ENCODE data around the gene PCCA.

The PCCA gene

GRCh38 chr13:100146534-100146933, 57.6 kb downstream of the PCCA start:
- Histone ChIP-seq H3K27me3 (ENCODE audit: low read length) (no peaks in the 10 kb centered on the region), H4K20me1 (ENCODE audit: low read depth, low read length) (no peaks in the 10 kb centered on the region), H3F3A (ENCODE audit: insufficient read depth) (no peaks in the 10 kb centered on the region), H3K27ac (ENCODE audit: low read depth, low read length) (no peak overlapping the region), H3K79me2 (ENCODE audit: insufficient read depth, low read length) (no peaks in the 10 kb centered on the region), H3K9me3 (ENCODE audit: insufficient read depth, low read length) (no peaks in the 10 kb centered on the region; the same call in 1 of the 2 replicates), H3K9ac (ENCODE audit: low read length) (no peak overlapping the region), H2AFZ (ENCODE audit: low read depth, low read length, severe bottlenecking) (no peak overlapping the region), H3K36me3 (ENCODE audit: low read length) (no peaks in the 10 kb centered on the region), H3K4me2 (ENCODE audit: low read depth, low read length, poor library complexity, severe bottlenecking) (no peak overlapping the region), H3K4me3 (ENCODE audit: insufficient read depth, low read length, poor library complexity, severe bottlenecking) (no peak overlapping the region), H3K9me2 (replicated peaks; ENCODE audit: insufficient read depth, low read length) (no peaks in the 10 kb centered on the region)
- no peak for TF ChIP-seq EZH2phosphoT487 (conservative IDR thresholded peaks at IDR 0.05; ENCODE audit: low read length)
- TF ChIP-seq, protein P1, sequence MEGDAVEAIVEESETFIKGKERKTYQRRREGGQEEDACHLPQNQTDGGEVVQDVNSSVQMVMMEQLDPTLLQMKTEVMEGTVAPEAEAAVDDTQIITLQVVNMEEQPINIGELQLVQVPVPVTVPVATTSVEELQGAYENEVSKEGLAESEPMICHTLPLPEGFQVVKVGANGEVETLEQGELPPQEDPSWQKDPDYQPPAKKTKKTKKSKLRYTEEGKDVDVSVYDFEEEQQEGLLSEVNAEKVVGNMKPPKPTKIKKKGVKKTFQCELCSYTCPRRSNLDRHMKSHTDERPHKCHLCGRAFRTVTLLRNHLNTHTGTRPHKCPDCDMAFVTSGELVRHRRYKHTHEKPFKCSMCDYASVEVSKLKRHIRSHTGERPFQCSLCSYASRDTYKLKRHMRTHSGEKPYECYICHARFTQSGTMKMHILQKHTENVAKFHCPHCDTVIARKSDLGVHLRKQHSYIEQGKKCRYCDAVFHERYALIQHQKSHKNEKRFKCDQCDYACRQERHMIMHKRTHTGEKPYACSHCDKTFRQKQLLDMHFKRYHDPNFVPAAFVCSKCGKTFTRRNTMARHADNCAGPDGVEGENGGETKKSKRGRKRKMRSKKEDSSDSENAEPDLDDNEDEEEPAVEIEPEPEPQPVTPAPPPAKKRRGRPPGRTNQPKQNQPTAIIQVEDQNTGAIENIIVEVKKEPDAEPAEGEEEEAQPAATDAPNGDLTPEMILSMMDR (IDR thresholded peaks at IDR 0.05; ENCODE audit: insufficient read depth, low read length, poor library complexity, severe bottlenecking) = no peak

GRCh38 chr13:100147825-100148224, 58.9 kb downstream of the PCCA start:
- Histone ChIP-seq H3K9me2 (replicated peaks; ENCODE audit: insufficient read depth, low read length) (no peaks in the 10 kb centered on the region), H3K36me3 (ENCODE audit: low read length) (no peaks in the 10 kb centered on the region), H3K27ac (ENCODE audit: low read depth, low read length) (no peak overlapping the region), H3K79me2 (ENCODE audit: insufficient read depth, low read length) (no peaks in the 10 kb centered on the region), H3K27me3 (ENCODE audit: low read length) (no peaks in the 10 kb centered on the region), H3K4me3 (ENCODE audit: insufficient read depth, low read length, poor library complexity, severe bottlenecking) (no peak overlapping the region), H4K20me1 (ENCODE audit: low read depth, low read length) (no peaks in the 10 kb centered on the region), H3F3A (ENCODE audit: insufficient read depth) (no peaks in the 10 kb centered on the region), H3K9ac (ENCODE audit: low read length) (no peak overlapping the region), H2AFZ (ENCODE audit: low read depth, low read length, severe bottlenecking) (no peak overlapping the region), H3K4me2 (ENCODE audit: low read depth, low read length, poor library complexity, severe bottlenecking) (no peak overlapping the region), H3K9me3 (ENCODE audit: insufficient read depth, low read length) (no peaks in the 10 kb centered on the region; the same call in 1 of the 2 replicates)
- TF ChIP-seq EZH2phosphoT487 (conservative IDR thresholded peaks at IDR 0.05; ENCODE audit: low read length) = no peak
- TF ChIP-seq, protein P1 (IDR thresholded peaks at IDR 0.05; ENCODE audit: insufficient read depth, low read length, poor library complexity, severe bottlenecking) = no peak

DNA sequence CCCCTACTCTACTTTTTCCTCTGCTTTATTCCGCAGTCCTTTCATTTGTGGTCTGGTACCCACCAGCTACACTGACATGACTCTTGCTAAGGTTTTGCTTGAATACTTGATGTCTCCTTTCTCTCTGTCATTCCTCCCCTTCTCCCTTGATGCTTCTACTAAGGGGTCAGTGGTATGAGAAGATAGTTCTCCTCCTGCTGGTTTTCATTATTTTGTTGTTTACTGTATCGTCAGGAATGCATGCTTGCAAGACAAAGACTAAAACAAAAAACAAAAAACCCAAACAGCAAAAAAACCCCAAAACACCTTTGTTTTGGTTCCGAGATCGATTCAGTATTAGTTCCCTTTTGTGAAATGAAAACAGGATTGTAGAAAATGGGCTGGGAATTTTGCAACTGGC, 59.5 kb downstream of the PCCA start:
- H3K9me2 ChIP-seq (replicated peaks; ENCODE audit: insufficient read depth, low read length) = no peaks in the 10 kb centered on the region
- TF ChIP-seq, protein P1 (IDR thresholded peaks at IDR 0.05; ENCODE audit: insufficient read depth, low read length, poor library complexity, severe bottlenecking) = no peak
- TF ChIP-seq EZH2phosphoT487 (conservative IDR thresholded peaks at IDR 0.05; ENCODE audit: low read length) = no peak
- H2AFZ ChIP-seq (ENCODE audit: low read depth, low read length, severe bottlenecking) = no peak overlapping the region
- H3K36me3 ChIP-seq (ENCODE audit: low read length) = no peaks in the 10 kb centered on the region
- H3F3A ChIP-seq (ENCODE audit: insufficient read depth) = no peaks in the 10 kb centered on the region
- H3K4me2 ChIP-seq (ENCODE audit: low read depth, low read length, poor library complexity, severe bottlenecking) = no peak overlapping the region
- no peak overlapping the region for H3K9ac ChIP-seq (ENCODE audit: low read length)
- no peaks in the 10 kb centered on the region for H3K79me2 ChIP-seq (ENCODE audit: insufficient read depth, low read length)
- no peaks in the 10 kb centered on the region; the same call in 1 of the 2 replicates for H3K9me3 ChIP-seq (ENCODE audit: insufficient read depth, low read length)
- H3K27ac ChIP-seq (ENCODE audit: low read depth, low read length) = no peak overlapping the region
- no peaks in the 10 kb centered on the region for H4K20me1 ChIP-seq (ENCODE audit: low read depth, low read length)
- H3K27me3 ChIP-seq (ENCODE audit: low read length) = no peaks in the 10 kb centered on the region
- no peak overlapping the region for H3K4me3 ChIP-seq (ENCODE audit: insufficient read depth, low read length, poor library complexity, severe bottlenecking)
